ENCODE measurements around the gene ZNF133. TPM values are rescaled to one million over a fixed set of nuclear protein-coding genes. Genes with fewer than 3 reads are reported as not detected.

The ZNF133 gene
- total RNA-seq, 1 experiment from 2014 or later: 16.2 TPM

DNA sequence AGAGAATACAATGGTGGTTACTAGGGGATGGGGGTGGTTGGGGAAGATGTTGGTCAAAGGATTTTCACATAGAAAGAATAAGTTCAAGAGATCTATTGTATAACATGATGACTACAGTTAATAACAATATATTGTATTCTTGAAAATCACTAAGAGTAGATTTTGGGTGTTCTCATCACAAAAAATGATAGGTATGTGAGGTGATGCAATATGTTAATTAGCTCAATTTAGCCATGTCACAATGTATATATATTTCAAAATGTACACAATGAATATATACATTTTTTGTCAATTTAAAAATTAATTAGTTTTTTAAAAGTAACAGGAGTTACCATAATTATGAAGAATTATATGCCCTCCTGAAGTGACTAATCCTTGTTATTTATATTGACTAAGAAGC is 22.3 kb downstream of the ZNF133 start:
- CTCF ChIA-PET: no interaction called here
- TF ChIP-seq, protein P1, sequence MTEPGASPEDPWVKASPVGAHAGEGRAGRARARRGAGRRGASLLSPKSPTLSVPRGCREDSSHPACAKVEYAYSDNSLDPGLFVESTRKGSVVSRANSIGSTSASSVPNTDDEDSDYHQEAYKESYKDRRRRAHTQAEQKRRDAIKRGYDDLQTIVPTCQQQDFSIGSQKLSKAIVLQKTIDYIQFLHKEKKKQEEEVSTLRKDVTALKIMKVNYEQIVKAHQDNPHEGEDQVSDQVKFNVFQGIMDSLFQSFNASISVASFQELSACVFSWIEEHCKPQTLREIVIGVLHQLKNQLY (CRISPR knock-in tag; IDR thresholded peaks at IDR 0.05): no peak
- TF ChIP-seq RORB (CRISPR knock-in tag; IDR thresholded peaks at IDR 0.05): no peak
- TF ChIP-seq, protein P2, sequence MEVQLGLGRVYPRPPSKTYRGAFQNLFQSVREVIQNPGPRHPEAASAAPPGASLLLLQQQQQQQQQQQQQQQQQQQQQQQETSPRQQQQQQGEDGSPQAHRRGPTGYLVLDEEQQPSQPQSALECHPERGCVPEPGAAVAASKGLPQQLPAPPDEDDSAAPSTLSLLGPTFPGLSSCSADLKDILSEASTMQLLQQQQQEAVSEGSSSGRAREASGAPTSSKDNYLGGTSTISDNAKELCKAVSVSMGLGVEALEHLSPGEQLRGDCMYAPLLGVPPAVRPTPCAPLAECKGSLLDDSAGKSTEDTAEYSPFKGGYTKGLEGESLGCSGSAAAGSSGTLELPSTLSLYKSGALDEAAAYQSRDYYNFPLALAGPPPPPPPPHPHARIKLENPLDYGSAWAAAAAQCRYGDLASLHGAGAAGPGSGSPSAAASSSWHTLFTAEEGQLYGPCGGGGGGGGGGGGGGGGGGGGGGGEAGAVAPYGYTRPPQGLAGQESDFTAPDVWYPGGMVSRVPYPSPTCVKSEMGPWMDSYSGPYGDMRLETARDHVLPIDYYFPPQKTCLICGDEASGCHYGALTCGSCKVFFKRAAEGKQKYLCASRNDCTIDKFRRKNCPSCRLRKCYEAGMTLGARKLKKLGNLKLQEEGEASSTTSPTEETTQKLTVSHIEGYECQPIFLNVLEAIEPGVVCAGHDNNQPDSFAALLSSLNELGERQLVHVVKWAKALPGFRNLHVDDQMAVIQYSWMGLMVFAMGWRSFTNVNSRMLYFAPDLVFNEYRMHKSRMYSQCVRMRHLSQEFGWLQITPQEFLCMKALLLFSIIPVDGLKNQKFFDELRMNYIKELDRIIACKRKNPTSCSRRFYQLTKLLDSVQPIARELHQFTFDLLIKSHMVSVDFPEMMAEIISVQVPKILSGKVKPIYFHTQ (CRISPR knock-in tag; IDR thresholded peaks at IDR 0.05): no peak
- TF ChIP-seq, protein P3, sequence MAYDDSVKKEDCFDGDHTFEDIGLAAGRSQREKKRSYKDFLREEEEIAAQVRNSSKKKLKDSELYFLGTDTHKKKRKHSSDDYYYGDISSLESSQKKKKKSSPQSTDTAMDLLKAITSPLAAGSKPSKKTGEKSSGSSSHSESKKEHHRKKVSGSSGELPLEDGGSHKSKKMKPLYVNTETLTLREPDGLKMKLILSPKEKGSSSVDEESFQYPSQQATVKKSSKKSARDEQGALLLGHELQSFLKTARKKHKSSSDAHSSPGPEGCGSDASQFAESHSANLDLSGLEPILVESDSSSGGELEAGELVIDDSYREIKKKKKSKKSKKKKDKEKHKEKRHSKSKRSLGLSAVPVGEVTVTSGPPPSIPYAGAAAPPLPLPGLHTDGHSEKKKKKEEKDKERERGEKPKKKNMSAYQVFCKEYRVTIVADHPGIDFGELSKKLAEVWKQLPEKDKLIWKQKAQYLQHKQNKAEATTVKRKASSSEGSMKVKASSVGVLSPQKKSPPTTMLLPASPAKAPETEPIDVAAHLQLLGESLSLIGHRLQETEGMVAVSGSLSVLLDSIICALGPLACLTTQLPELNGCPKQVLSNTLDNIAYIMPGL (CRISPR knock-in tag; IDR thresholded peaks at IDR 0.05): no peak
- TF ChIP-seq, protein P4, sequence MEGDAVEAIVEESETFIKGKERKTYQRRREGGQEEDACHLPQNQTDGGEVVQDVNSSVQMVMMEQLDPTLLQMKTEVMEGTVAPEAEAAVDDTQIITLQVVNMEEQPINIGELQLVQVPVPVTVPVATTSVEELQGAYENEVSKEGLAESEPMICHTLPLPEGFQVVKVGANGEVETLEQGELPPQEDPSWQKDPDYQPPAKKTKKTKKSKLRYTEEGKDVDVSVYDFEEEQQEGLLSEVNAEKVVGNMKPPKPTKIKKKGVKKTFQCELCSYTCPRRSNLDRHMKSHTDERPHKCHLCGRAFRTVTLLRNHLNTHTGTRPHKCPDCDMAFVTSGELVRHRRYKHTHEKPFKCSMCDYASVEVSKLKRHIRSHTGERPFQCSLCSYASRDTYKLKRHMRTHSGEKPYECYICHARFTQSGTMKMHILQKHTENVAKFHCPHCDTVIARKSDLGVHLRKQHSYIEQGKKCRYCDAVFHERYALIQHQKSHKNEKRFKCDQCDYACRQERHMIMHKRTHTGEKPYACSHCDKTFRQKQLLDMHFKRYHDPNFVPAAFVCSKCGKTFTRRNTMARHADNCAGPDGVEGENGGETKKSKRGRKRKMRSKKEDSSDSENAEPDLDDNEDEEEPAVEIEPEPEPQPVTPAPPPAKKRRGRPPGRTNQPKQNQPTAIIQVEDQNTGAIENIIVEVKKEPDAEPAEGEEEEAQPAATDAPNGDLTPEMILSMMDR (IDR thresholded peaks at IDR 0.05): no peak
- TF ChIP-seq ZNF671 (CRISPR knock-in tag; IDR thresholded peaks at IDR 0.05): no peak
- TF ChIP-seq, protein P5, sequence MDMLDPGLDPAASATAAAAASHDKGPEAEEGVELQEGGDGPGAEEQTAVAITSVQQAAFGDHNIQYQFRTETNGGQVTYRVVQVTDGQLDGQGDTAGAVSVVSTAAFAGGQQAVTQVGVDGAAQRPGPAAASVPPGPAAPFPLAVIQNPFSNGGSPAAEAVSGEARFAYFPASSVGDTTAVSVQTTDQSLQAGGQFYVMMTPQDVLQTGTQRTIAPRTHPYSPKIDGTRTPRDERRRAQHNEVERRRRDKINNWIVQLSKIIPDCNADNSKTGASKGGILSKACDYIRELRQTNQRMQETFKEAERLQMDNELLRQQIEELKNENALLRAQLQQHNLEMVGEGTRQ (CRISPR knock-in tag; IDR thresholded peaks at IDR 0.05): no peak
- no peak for TF ChIP-seq SMAD4 (CRISPR knock-in tag; IDR thresholded peaks at IDR 0.05)
- TF ChIP-seq, protein P6, sequence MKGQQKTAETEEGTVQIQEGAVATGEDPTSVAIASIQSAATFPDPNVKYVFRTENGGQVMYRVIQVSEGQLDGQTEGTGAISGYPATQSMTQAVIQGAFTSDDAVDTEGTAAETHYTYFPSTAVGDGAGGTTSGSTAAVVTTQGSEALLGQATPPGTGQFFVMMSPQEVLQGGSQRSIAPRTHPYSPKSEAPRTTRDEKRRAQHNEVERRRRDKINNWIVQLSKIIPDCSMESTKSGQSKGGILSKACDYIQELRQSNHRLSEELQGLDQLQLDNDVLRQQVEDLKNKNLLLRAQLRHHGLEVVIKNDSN (CRISPR knock-in tag; IDR thresholded peaks at IDR 0.05): no peak
- TF ChIP-seq MXD4 (CRISPR knock-in tag; IDR thresholded peaks at IDR 0.05; ENCODE audit: borderline replicate concordance): no peak
- no peak for TF ChIP-seq NR1H2 (CRISPR knock-in tag; IDR thresholded peaks at IDR 0.05)
- TF ChIP-seq, protein P7, sequence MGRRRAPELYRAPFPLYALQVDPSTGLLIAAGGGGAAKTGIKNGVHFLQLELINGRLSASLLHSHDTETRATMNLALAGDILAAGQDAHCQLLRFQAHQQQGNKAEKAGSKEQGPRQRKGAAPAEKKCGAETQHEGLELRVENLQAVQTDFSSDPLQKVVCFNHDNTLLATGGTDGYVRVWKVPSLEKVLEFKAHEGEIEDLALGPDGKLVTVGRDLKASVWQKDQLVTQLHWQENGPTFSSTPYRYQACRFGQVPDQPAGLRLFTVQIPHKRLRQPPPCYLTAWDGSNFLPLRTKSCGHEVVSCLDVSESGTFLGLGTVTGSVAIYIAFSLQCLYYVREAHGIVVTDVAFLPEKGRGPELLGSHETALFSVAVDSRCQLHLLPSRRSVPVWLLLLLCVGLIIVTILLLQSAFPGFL (CRISPR knock-in tag; IDR thresholded peaks at IDR 0.05; ENCODE audit: borderline replicate concordance): no peak
- TF ChIP-seq, protein P8, sequence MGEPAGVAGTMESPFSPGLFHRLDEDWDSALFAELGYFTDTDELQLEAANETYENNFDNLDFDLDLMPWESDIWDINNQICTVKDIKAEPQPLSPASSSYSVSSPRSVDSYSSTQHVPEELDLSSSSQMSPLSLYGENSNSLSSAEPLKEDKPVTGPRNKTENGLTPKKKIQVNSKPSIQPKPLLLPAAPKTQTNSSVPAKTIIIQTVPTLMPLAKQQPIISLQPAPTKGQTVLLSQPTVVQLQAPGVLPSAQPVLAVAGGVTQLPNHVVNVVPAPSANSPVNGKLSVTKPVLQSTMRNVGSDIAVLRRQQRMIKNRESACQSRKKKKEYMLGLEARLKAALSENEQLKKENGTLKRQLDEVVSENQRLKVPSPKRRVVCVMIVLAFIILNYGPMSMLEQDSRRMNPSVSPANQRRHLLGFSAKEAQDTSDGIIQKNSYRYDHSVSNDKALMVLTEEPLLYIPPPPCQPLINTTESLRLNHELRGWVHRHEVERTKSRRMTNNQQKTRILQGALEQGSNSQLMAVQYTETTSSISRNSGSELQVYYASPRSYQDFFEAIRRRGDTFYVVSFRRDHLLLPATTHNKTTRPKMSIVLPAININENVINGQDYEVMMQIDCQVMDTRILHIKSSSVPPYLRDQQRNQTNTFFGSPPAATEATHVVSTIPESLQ (CRISPR knock-in tag; IDR thresholded peaks at IDR 0.05): no peak
- TF ChIP-seq, protein P9, sequence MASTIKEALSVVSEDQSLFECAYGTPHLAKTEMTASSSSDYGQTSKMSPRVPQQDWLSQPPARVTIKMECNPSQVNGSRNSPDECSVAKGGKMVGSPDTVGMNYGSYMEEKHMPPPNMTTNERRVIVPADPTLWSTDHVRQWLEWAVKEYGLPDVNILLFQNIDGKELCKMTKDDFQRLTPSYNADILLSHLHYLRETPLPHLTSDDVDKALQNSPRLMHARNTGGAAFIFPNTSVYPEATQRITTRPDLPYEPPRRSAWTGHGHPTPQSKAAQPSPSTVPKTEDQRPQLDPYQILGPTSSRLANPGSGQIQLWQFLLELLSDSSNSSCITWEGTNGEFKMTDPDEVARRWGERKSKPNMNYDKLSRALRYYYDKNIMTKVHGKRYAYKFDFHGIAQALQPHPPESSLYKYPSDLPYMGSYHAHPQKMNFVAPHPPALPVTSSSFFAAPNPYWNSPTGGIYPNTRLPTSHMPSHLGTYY (CRISPR knock-in tag; IDR thresholded peaks at IDR 0.05): no peak
- TF ChIP-seq, protein P10, sequence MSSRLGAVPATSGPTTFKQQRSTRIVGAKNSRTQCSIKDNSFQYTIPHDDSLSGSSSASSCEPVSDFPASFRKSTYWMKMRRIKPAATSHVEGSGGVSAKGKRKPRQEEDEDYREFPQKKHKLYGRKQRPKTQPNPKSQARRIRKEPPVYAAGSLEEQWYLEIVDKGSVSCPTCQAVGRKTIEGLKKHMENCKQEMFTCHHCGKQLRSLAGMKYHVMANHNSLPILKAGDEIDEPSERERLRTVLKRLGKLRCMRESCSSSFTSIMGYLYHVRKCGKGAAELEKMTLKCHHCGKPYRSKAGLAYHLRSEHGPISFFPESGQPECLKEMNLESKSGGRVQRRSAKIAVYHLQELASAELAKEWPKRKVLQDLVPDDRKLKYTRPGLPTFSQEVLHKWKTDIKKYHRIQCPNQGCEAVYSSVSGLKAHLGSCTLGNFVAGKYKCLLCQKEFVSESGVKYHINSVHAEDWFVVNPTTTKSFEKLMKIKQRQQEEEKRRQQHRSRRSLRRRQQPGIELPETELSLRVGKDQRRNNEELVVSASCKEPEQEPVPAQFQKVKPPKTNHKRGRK (CRISPR knock-in tag; IDR thresholded peaks at IDR 0.05; ENCODE audit: borderline replicate concordance): no peak
- Mint-ChIP-seq H3K4me3 (no peak overlapping the region), H3K27me3 (ENCODE audit: low read depth) (no peaks in the 10 kb centered on the region), H3K9me3 (no peaks in the 10 kb centered on the region), H3K27ac (no peak overlapping the region), H3K4me1 (no peaks in the 10 kb centered on the region), H3K36me3 (peaks cover 16% of the 10 kb centered on the region)
- ATAC-seq: no peak
- POLR2A ChIA-PET: no interaction called here
- DNase-seq (ENCODE audit: low spot score): no peak

All from WTC11 (cell line).